Neural cell (in vitro differentiated cells): ENCODE measurements around the gene CIDEA. TPM values are rescaled to one million over a fixed set of nuclear protein-coding genes. Genes with fewer than 3 reads are reported as not detected.

ENCODE experiments used
- H2AFZ ChIP-seq: fragments of 200-600, 300-800 bp; sonication (generic), shearing (Covaris generic); 2 replicates; pipeline ENCODE4 v1.6.0; 2014; ENCODE audit warnings: low read depth, mild to moderate bottlenecking, antibody characterized with exemption, low read length, moderate library complexity
- H3F3A ChIP-seq: fragments of 200-600 bp; shearing (Covaris generic); 2 replicates; pipeline ENCODE4 v1.6.1; 2016; ENCODE audit warnings: mild to moderate bottlenecking, moderate library complexity, mixed read lengths, antibody characterized with exemption, low read length; ENCODE audit not compliant: insufficient read depth, poor library complexity, severe bottlenecking
- H3K27ac ChIP-seq: fragments of 200-600, 300-800 bp; sonication (generic), shearing (Covaris generic); 2 replicates; pipeline ENCODE4 v1.5.1; 2014; ENCODE audit warnings: mild to moderate bottlenecking, low read length, moderate library complexity
- H3K27me3 ChIP-seq: fragments of 300-800, 200-600 bp; sonication (generic), shearing (Covaris generic); 2 replicates; pipeline ENCODE4 v1.6.0; 2014; ENCODE audit warnings: mild to moderate bottlenecking, low read depth, low read length, moderate library complexity; ENCODE audit not compliant: insufficient read depth
- H3K36me3 ChIP-seq: fragments of 300-800, 200-600 bp; sonication (generic), shearing (Covaris generic); 2 replicates; pipeline ENCODE4 v1.5.1; 2014; ENCODE audit warnings: mild to moderate bottlenecking, antibody characterized with exemption, low read length, moderate library complexity; ENCODE audit not compliant: insufficient read depth
- H3K4me2 ChIP-seq: fragments of 300-800, 200-600 bp; sonication (generic), shearing (Covaris generic); 2 replicates; pipeline ENCODE4 v1.6.0; 2014; ENCODE audit warnings: mild to moderate bottlenecking, low read length
- H3K4me3 ChIP-seq: fragments of 300-800, 200-600 bp; sonication (generic), shearing (Covaris generic); 2 replicates; pipeline ENCODE4 v1.5.1; 2014; ENCODE audit warnings: mild to moderate bottlenecking, low read length, moderate library complexity
- H3K79me2 ChIP-seq: fragments of 200-600 bp; shearing (Covaris generic); replicated peaks from 2 replicates; pipeline ENCODE4 v1.6.0; 2014; ENCODE audit warnings: mild to moderate bottlenecking, low read length, moderate library complexity; ENCODE audit not compliant: insufficient read depth
- H3K9ac ChIP-seq: fragments of 300-800, 200-600 bp; sonication (generic), shearing (Covaris generic); 2 replicates; pipeline ENCODE4 v1.6.1; 2016; ENCODE audit warnings: mild to moderate bottlenecking, low read length, mixed read lengths
- H3K9me2 ChIP-seq: fragments of 200-600 bp; shearing (Covaris generic); 2 replicates; pipeline ENCODE4 v1.6.1; 2016; ENCODE audit warnings: mild to moderate bottlenecking, low read length, mixed read lengths; ENCODE audit not compliant: insufficient read depth
- H3K9me3 ChIP-seq: fragments of 200-600, 300-800 bp; sonication (generic), shearing (Covaris generic); 2 replicates; pipeline ENCODE4 v1.6.1; 2016; ENCODE audit warnings: mild to moderate bottlenecking, mixed run types, low read length, moderate library complexity, mixed read lengths
- H4K20me1 ChIP-seq: fragments of 200-600 bp; shearing (Covaris generic); 2 replicates; pipeline ENCODE4 v1.6.1; 2016; ENCODE audit warnings: mild to moderate bottlenecking, mixed run types; ENCODE audit not compliant: insufficient read depth
- EP300 ChIP-seq: fragments of 450-650 bp; conservative IDR thresholded peaks from 2 replicates; pipeline ENCODE4 v1.6.1; 2014; ENCODE audit warnings: antibody characterized with exemption, mild to moderate bottlenecking, moderate library complexity; ENCODE audit not compliant: poor library complexity, severe bottlenecking
- EZH2 ChIP-seq: fragments of 200-600, 300-800 bp; shearing (Covaris generic), sonication (generic); IDR thresholded peaks from 2 replicates; pipeline ENCODE4 v1.6.1; 2014; ENCODE audit warnings: antibody characterized with exemption, low read length, borderline replicate concordance, mild to moderate bottlenecking; ENCODE audit not compliant: insufficient read depth, poor library complexity, severe bottlenecking
- MXI1 ChIP-seq: fragments of 450-650 bp; conservative IDR thresholded peaks from 2 replicates; pipeline ENCODE4 v1.6.1; 2014; ENCODE audit warnings: antibody characterized with exemption, mild to moderate bottlenecking; ENCODE audit not compliant: poor library complexity, severe bottlenecking
- POLR2AphosphoS5 ChIP-seq: IDR thresholded peaks from 2 replicates; pipeline ENCODE4 v1.6.1; 2012
- RAD21 ChIP-seq: fragments of 450-650 bp; conservative IDR thresholded peaks from 2 replicates; pipeline ENCODE4 v1.6.1; 2014; ENCODE audit warnings: antibody characterized with exemption, mild to moderate bottlenecking, moderate library complexity
- SMC3 ChIP-seq: fragments of 450-650 bp; conservative IDR thresholded peaks from 2 replicates; pipeline ENCODE4 v1.6.1; 2014; ENCODE audit warnings: antibody characterized with exemption, mild to moderate bottlenecking, moderate library complexity; ENCODE audit not compliant: poor library complexity
- TAF1 ChIP-seq: IDR thresholded peaks from 2 replicates; pipeline ENCODE4 v1.6.1; 2012; ENCODE audit warnings: low read depth
- polyA plus RNA-seq: library from polyadenylated mRNA; depleted of rRNA; stranded (reverse); fragments of >200 nt; gene quantifications from 2 replicates; pipeline ENCODE4 v1.2.3, GENCODE V29; 2014
- TF ChIP-seq, protein P1 (sequence below): fragments of 450-650 bp; IDR thresholded peaks from 2 replicates; pipeline ENCODE4 v1.5.1; 2014; ENCODE audit warnings: antibody characterized with exemption, mild to moderate bottlenecking, moderate library complexity; ENCODE audit not compliant: poor library complexity, severe bottlenecking
- TF ChIP-seq, protein P2 (sequence below): IDR thresholded peaks from 2 replicates; pipeline ENCODE4 v1.6.1; 2012; ENCODE audit warnings: borderline replicate concordance

Gene CIDEA
- polyA plus RNA-seq, 1 donor from 2014 or later, result not detected

DNA sequence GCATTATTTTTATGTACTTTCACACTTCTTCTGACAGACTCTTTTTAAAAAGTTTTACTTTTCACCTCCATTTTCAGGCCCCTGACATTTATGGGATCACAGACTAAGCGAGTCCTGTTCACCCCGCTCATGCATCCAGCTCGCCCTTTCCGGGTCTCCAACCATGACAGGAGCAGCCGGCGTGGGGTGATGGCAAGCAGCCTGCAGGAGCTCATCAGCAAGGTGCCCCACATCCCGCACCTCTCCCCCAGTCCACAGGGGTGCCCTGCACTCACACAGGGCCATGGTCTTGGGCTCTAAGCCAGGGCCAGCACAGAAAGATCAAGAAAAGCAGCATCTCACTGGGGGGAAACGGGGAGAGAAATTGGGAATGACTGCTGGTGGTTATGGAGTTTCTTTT is 8.6 kb downstream of the CIDEA start:
- H3F3A ChIP-seq, result no peaks in the 10 kb centered on the region
- no peak overlapping the region for H3K9ac ChIP-seq
- no peaks in the 10 kb centered on the region for H3K9me3 ChIP-seq
- H3K27me3 ChIP-seq, result peaks cover 2% of the 10 kb centered on the region
- H3K4me2 ChIP-seq, result no peak overlapping the region
- no peak overlapping the region for H3K27ac ChIP-seq
- H3K4me3 ChIP-seq, result no peak overlapping the region
- no peaks in the 10 kb centered on the region for H4K20me1 ChIP-seq
- no peaks in the 10 kb centered on the region for H3K36me3 ChIP-seq
- no peaks in the 10 kb centered on the region for H3K79me2 ChIP-seq
- no peak overlapping the region for H2AFZ ChIP-seq
- no peaks in the 10 kb centered on the region for H3K9me2 ChIP-seq
- TF ChIP-seq, protein P1, sequence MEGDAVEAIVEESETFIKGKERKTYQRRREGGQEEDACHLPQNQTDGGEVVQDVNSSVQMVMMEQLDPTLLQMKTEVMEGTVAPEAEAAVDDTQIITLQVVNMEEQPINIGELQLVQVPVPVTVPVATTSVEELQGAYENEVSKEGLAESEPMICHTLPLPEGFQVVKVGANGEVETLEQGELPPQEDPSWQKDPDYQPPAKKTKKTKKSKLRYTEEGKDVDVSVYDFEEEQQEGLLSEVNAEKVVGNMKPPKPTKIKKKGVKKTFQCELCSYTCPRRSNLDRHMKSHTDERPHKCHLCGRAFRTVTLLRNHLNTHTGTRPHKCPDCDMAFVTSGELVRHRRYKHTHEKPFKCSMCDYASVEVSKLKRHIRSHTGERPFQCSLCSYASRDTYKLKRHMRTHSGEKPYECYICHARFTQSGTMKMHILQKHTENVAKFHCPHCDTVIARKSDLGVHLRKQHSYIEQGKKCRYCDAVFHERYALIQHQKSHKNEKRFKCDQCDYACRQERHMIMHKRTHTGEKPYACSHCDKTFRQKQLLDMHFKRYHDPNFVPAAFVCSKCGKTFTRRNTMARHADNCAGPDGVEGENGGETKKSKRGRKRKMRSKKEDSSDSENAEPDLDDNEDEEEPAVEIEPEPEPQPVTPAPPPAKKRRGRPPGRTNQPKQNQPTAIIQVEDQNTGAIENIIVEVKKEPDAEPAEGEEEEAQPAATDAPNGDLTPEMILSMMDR, result no peak
- TF ChIP-seq, protein P2, sequence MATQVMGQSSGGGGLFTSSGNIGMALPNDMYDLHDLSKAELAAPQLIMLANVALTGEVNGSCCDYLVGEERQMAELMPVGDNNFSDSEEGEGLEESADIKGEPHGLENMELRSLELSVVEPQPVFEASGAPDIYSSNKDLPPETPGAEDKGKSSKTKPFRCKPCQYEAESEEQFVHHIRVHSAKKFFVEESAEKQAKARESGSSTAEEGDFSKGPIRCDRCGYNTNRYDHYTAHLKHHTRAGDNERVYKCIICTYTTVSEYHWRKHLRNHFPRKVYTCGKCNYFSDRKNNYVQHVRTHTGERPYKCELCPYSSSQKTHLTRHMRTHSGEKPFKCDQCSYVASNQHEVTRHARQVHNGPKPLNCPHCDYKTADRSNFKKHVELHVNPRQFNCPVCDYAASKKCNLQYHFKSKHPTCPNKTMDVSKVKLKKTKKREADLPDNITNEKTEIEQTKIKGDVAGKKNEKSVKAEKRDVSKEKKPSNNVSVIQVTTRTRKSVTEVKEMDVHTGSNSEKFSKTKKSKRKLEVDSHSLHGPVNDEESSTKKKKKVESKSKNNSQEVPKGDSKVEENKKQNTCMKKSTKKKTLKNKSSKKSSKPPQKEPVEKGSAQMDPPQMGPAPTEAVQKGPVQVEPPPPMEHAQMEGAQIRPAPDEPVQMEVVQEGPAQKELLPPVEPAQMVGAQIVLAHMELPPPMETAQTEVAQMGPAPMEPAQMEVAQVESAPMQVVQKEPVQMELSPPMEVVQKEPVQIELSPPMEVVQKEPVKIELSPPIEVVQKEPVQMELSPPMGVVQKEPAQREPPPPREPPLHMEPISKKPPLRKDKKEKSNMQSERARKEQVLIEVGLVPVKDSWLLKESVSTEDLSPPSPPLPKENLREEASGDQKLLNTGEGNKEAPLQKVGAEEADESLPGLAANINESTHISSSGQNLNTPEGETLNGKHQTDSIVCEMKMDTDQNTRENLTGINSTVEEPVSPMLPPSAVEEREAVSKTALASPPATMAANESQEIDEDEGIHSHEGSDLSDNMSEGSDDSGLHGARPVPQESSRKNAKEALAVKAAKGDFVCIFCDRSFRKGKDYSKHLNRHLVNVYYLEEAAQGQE, result no peak
- TF ChIP-seq MXI1 (no peak), TAF1 (no peak), EP300 (no peak), POLR2AphosphoS5 (no peak), RAD21 (no peak), EZH2 (no peak), SMC3 (no peak)

DNA sequence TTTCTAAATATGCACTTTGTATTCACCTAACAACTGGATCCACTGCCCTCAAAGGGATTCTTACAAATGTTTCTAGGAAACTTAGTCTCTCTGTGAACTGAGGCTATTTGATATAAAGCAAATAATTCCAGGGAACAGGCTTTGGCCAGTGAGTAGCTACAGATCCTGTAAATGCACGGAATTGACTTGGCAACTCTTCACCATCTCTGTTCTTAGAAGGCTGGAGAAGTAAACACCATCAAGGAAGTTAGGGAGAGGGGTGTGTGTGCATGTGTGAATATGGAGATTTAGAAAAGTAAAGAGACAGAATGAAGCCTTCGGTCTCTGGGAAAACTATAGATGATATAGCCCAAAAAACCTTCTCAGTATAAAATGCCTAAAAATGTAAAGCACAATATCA is 10.7 kb downstream of the CIDEA start:
- H3K9ac ChIP-seq, result no peak overlapping the region
- no peak overlapping the region for H3K27ac ChIP-seq
- no peaks in the 10 kb centered on the region for H3K27me3 ChIP-seq
- no peak overlapping the region for H2AFZ ChIP-seq
- no peaks in the 10 kb centered on the region for H3F3A ChIP-seq
- H3K4me3 ChIP-seq, result no peak overlapping the region
- H3K9me2 ChIP-seq, result no peaks in the 10 kb centered on the region
- no peak overlapping the region for H3K4me2 ChIP-seq
- no peaks in the 10 kb centered on the region for H3K9me3 ChIP-seq
- H3K36me3 ChIP-seq, result no peaks in the 10 kb centered on the region
- TF ChIP-seq EP300, result no peak
- no peak for TF ChIP-seq POLR2AphosphoS5
- TF ChIP-seq SMC3, result no peak
- no peak for TF ChIP-seq TAF1
- H4K20me1 ChIP-seq, result no peaks in the 10 kb centered on the region
- no peaks in the 10 kb centered on the region for H3K79me2 ChIP-seq
